A549 (cell line): ENCODE results near the gene PTPRD. TPM values are rescaled to one million over a fixed set of nuclear protein-coding genes. Genes with fewer than 3 reads are reported as not detected.

ENCODE experiments used
- ATAC-seq, 2 experiments: fragments of 200-7000 bp in 1 of 2; fragments of >200 bp in 1 of 2; cut with Nextera tagmentation in 1 of 2; cut with Tn5 transposase in 1 of 2; 3 replicates each; pipeline versions ENCODE4 v1.8.0 to v1.9.1; 2018 to 2020; ENCODE audit warnings: mild to moderate bottlenecking in 1 of 2, moderate library complexity in 1 of 2
- CTCF ChIA-PET: fragments of 300-600 bp; sonication (Branson Sonifier 250); formaldehyde crosslinking; extraction: SDS; loops from one replicate; lab custom pipeline; 2021; ENCODE audit warnings: antibody characterized with exemption, inconsistent platforms; lab: Yijun Ruan, JAX
- POLR2A ChIA-PET: fragments of 350-600 bp; formaldehyde crosslinking; extraction: SDS; loops from one replicate; lab custom pipeline; 2021; ENCODE audit warnings: antibody characterized with exemption, inconsistent platforms; lab: Yijun Ruan, JAX
- DNase-seq, 2 experiments: peaks; one replicate each; pipeline versions ENCODE4 v3.0.0 to v3.0.0-alpha.2; 2011 to 2016; ENCODE audit warnings: low read depth in 1 of 2, low spot score in 1 of 2
- FAIRE-seq: peaks from 2 replicates; lab custom pipeline; 2011; peaks lifted over from hg19 to GRCh38; lab: Jason Lieb, UNC
- H3K27ac ChIP-seq, 2 experiments: fragments of >200 bp; sonication (Bioruptor Twin); formaldehyde crosslinking; 3 replicates each; pipeline ENCODE4 v1.5.1; 2016 to 2017
- H3K4me1 ChIP-seq: fragments of >200 bp; sonication (Bioruptor Twin); formaldehyde crosslinking; 3 replicates; pipeline ENCODE4 v1.6.1; 2016
- H3K4me2 ChIP-seq: fragments of >200 bp; sonication (Bioruptor Twin); formaldehyde crosslinking; 3 replicates; pipeline ENCODE4 v1.6.1; 2016
- H3K4me3 ChIP-seq: fragments of >200 bp; sonication (Bioruptor Twin); formaldehyde crosslinking; 3 replicates; pipeline ENCODE4 v1.5.1; 2016
- H3K9me3 ChIP-seq: fragments of >200 bp; sonication (Bioruptor Twin); formaldehyde crosslinking; 3 replicates; pipeline ENCODE4 v1.6.1; 2016
- CBX2 ChIP-seq: fragments of 200-600 bp; sonication (generic); IDR thresholded peaks from 2 replicates; pipeline ENCODE4 v1.6.1; 2016; ENCODE audit warnings: low read depth, mild to moderate bottlenecking, borderline replicate concordance
- CHD2 ChIP-seq: fragments of 150-350 bp; IDR thresholded peaks from 2 replicates; pipeline ENCODE4 v1.6.1; 2014; ENCODE audit warnings: low read length; ENCODE audit not compliant: partially characterized antibody
- CHD4 ChIP-seq: fragments of 200-600 bp; sonication (generic); IDR thresholded peaks from 2 replicates; pipeline ENCODE4 v1.6.1; 2016; ENCODE audit warnings: antibody characterized with exemption, mild to moderate bottlenecking, borderline replicate concordance
- EHMT2 ChIP-seq: fragments of 200-600 bp; sonication (generic); IDR thresholded peaks from 2 replicates; pipeline ENCODE4 v1.6.1; 2016; ENCODE audit warnings: antibody characterized with exemption, low read depth, mild to moderate bottlenecking, moderate library complexity
- ESRRA ChIP-seq: fragments of 150-350 bp; IDR thresholded peaks from 2 replicates; pipeline ENCODE4 v1.6.1; 2014; ENCODE audit warnings: mild to moderate bottlenecking, low read length, borderline replicate concordance
- FOXS1 ChIP-seq: fragments of 250-450 bp; sonication (Bioruptor Pico); IDR thresholded peaks from 2 replicates; pipeline ENCODE4 v1.5.0; 2020; ENCODE audit warnings: mild to moderate bottlenecking, moderate library complexity
- GATA3 ChIP-seq: IDR thresholded peaks from 2 replicates; pipeline ENCODE4 v1.6.1; 2012; ENCODE audit warnings: borderline replicate concordance
- HOXA7 ChIP-seq: fragments of 250-450 bp; sonication (Bioruptor Pico); IDR thresholded peaks from 2 replicates; pipeline ENCODE4 v1.5.0; 2020; ENCODE audit warnings: mild to moderate bottlenecking, moderate library complexity
- JUN ChIP-seq, 2 experiments: fragments of >200 bp; sonication (Bioruptor Twin); formaldehyde crosslinking; IDR thresholded peaks; 2 replicates in 1 of 2; 3 replicates in 1 of 2; pipeline ENCODE4 v1.6.1; 2016 to 2017
- JUNB ChIP-seq: fragments of >200 bp; sonication (Bioruptor Twin); formaldehyde crosslinking; IDR thresholded peaks from 2 replicates; pipeline ENCODE4 v1.6.1; 2016
- KDM5A ChIP-seq: fragments of 200-600 bp; sonication (generic); IDR thresholded peaks from 2 replicates; pipeline ENCODE4 v1.6.1; 2016; ENCODE audit warnings: antibody characterized with exemption, mild to moderate bottlenecking
- MAFK ChIP-seq: fragments of 450-650 bp; IDR thresholded peaks from 2 replicates; pipeline ENCODE4 v1.6.1; 2014; ENCODE audit not compliant: partially characterized antibody
- NFE2L2 ChIP-seq: fragments of 150-350 bp; conservative IDR thresholded peaks from 2 replicates; pipeline ENCODE4 v1.6.1; 2014; ENCODE audit warnings: low read length
- NPAS2 ChIP-seq: fragments of 250-450 bp; sonication (Bioruptor Pico); IDR thresholded peaks from 2 replicates; pipeline ENCODE4 v1.8.0; 2022; ENCODE audit warnings: mild to moderate bottlenecking, moderate library complexity, borderline replicate concordance
- NR3C1 ChIP-seq: fragments of >200 bp; sonication (Bioruptor Twin); formaldehyde crosslinking; IDR thresholded peaks from 3 replicates; pipeline ENCODE4 v1.6.1; 2017
- PHF8 ChIP-seq: fragments of 200-600 bp; sonication (generic); IDR thresholded peaks from 2 replicates; pipeline ENCODE4 v1.6.1; 2016; ENCODE audit warnings: low read depth, mild to moderate bottlenecking, antibody characterized with exemption, moderate library complexity, borderline replicate concordance
- POLR2A ChIP-seq: IDR thresholded peaks from 2 replicates; pipeline ENCODE4 v1.6.1; 2012; ENCODE audit warnings: mild to moderate bottlenecking, low read length
- POLR2AphosphoS2 ChIP-seq: conservative IDR thresholded peaks from 2 replicates; pipeline ENCODE4 v1.6.1; 2012; ENCODE audit warnings: low read length, improper control_type of control experiment, inconsistent platforms
- RAD21 ChIP-seq, 2 experiments: fragments of >200 bp in 1 of 2; sonication (Bioruptor Twin) in 1 of 2; formaldehyde crosslinking in 1 of 2; IDR thresholded peaks in 1 of 2; conservative IDR thresholded peaks in 1 of 2; 2 replicates in 1 of 2; 3 replicates in 1 of 2; pipeline ENCODE4 v1.6.1; 2012 to 2018; ENCODE audit warnings: inconsistent platforms in 1 of 2
- RNF2 ChIP-seq: fragments of 200-600 bp; sonication (generic); IDR thresholded peaks from 2 replicates; pipeline ENCODE4 v1.6.1; 2016; ENCODE audit warnings: low read depth, mild to moderate bottlenecking, antibody characterized with exemption, moderate library complexity, borderline replicate concordance
- SREBF2 ChIP-seq: fragments of 450-650 bp; IDR thresholded peaks from 2 replicates; pipeline ENCODE4 v1.6.1; 2014; ENCODE audit warnings: mild to moderate bottlenecking, moderate library complexity
- TFCP2L1 ChIP-seq: fragments of 250-450 bp; sonication (Bioruptor Pico); IDR thresholded peaks from 2 replicates; pipeline ENCODE4 v1.5.0; 2021; ENCODE audit warnings: mild to moderate bottlenecking
- TP53 ChIP-seq: fragments of 250-450 bp; sonication (Bioruptor Pico); IDR thresholded peaks from 2 replicates; pipeline ENCODE4 v1.5.0; 2021; ENCODE audit warnings: mild to moderate bottlenecking, moderate library complexity
- ZC3H11A ChIP-seq: fragments of 450-650 bp; IDR thresholded peaks from 2 replicates; pipeline ENCODE4 v1.6.1; 2014; ENCODE audit warnings: antibody characterized with exemption, mild to moderate bottlenecking
- ZFP36 ChIP-seq: fragments of 450-650 bp; IDR thresholded peaks from 2 replicates; pipeline ENCODE4 v1.6.1; 2014; ENCODE audit warnings: borderline replicate concordance; ENCODE audit not compliant: partially characterized antibody
- WGBS: methylation state at CpG from one replicate; pipeline ENCODE4 v1.1.6; 2017; ENCODE audit errors: missing lambda C conversion rate; 5-methylcytosine and 5-hydroxymethylcytosine counted together
- polyA plus RNA-seq, 4 experiments: library from polyadenylated mRNA; depleted of rRNA in 3 of 4; stranded (reverse); fragments of >200 nt; fragmentation: RNase III in 1 of 4; extraction: RNeasy Plus Mini Kit Qiagen cat#74134 plus additional on column Dnase treatment in 1 of 4; gene quantifications; 2 replicates in 3 of 4; 3 replicates in 1 of 4; pipeline ENCODE4 v1.2.3, GENCODE V29; 2011 to 2017
- TF ChIP-seq, protein P1 (sequence below): IDR thresholded peaks from 2 replicates; pipeline ENCODE4 v1.6.1; 2012
- TF ChIP-seq, protein P2 (sequence below): fragments of 150-350 bp; IDR thresholded peaks from 2 replicates; pipeline ENCODE4 v1.6.1; 2014; ENCODE audit warnings: low read depth, mild to moderate bottlenecking, low read length
- TF ChIP-seq, protein P3 (sequence below): IDR thresholded peaks from 2 replicates; pipeline ENCODE4 v1.6.1; 2012; ENCODE audit warnings: low read depth, borderline replicate concordance
- TF ChIP-seq, protein P4 (sequence below): fragments of 200-600 bp; sonication (generic); IDR thresholded peaks from 2 replicates; pipeline ENCODE4 v1.6.1; 2016; ENCODE audit warnings: antibody characterized with exemption, mild to moderate bottlenecking, moderate library complexity
- TF ChIP-seq, protein P5 (sequence below): IDR thresholded peaks from 2 replicates; pipeline ENCODE4 v1.6.1; 2012
- TF ChIP-seq, protein P6 (sequence below): fragments of >200 bp; sonication (Bioruptor Twin); formaldehyde crosslinking; IDR thresholded peaks from 2 replicates; pipeline ENCODE4 v1.6.1; 2016

The PTPRD gene
- polyA plus RNA-seq, 2 of the 4 experiments (the other 2 are of a cell fraction): 0.39 to 1.3 TPM

DNA sequence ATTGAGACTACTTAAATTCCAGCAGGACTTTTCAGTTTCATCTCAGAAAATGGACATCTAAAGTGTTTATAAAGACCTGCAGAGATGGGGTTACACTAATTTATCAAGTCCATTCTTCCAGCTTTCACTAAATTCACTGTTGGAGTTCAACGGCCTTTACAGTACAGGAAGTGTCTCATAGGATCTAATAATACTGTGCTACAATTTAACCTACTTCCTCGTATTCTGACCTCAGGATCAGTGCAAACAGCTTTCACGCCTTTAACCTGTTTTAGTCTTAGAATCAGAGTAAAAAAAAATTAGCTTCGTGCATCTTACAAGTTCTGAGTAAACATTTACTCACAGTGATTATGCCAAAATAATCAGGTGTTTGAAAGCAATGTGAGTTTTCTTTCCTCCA is 2180.6 kb downstream of the PTPRD start:
- FAIRE-seq (no peak), DNase-seq (no peak), ATAC-seq (no peak)
- CTCF ChIA-PET: no interaction called here
- Histone ChIP-seq H3K9me3 (no peaks in the 10 kb centered on the region), H3K4me1 (no peaks in the 10 kb centered on the region), H3K4me2 (no peak overlapping the region), H3K4me3 (no peak overlapping the region), H3K27ac (no peak overlapping the region)
- POLR2A ChIA-PET: no interaction called here
- TF ChIP-seq ZC3H11A (no peak), ESRRA (no peak), KDM5A (no peak), MAFK (no peak), NPAS2 (CRISPR knock-in tag) (no peak), GATA3 (no peak), SREBF2 (no peak), EHMT2 (no peak), CHD4 (no peak), HOXA7 (CRISPR knock-in tag) (no peak), NR3C1 (no peak), RAD21 (conservative IDR thresholded peaks at IDR 0.05 in 1 of 2, IDR thresholded peaks at IDR 0.05 in 1 of 2) (no peak), RNF2 (no peak), PHF8 (no peak), POLR2A (no peak), JUNB (no peak)
- TF ChIP-seq, protein P1, sequence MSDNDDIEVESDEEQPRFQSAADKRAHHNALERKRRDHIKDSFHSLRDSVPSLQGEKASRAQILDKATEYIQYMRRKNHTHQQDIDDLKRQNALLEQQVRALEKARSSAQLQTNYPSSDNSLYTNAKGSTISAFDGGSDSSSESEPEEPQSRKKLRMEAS: no peak
- TF ChIP-seq, protein P2, sequence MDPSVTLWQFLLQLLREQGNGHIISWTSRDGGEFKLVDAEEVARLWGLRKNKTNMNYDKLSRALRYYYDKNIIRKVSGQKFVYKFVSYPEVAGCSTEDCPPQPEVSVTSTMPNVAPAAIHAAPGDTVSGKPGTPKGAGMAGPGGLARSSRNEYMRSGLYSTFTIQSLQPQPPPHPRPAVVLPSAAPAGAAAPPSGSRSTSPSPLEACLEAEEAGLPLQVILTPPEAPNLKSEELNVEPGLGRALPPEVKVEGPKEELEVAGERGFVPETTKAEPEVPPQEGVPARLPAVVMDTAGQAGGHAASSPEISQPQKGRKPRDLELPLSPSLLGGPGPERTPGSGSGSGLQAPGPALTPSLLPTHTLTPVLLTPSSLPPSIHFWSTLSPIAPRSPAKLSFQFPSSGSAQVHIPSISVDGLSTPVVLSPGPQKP: no peak
- WGBS: 3% methylated on average over 4 of the region's 4 CpGs

DNA sequence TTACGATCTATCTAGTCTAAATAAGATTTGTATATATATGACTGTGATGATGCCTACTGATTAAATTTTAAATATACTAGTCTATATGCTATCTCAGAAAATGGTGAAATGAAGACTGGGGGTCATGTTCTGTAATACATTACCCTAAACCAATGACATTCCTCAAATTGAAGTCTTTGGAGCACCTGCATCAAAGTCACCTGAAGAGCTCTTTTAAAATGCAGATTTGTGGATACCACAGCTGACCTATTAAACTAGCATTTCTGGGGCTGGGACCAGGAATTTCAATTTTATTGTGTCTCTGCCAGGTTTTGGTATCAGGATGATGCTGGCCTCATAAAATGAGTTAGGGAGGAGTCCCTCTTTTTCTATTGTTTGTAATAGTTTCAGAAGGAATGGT is 2181.3 kb downstream of the PTPRD start:
- Histone ChIP-seq H3K27ac (no peak overlapping the region), H3K4me3 (no peak overlapping the region), H3K4me2 (no peak overlapping the region), H3K9me3 (no peaks in the 10 kb centered on the region), H3K4me1 (no peaks in the 10 kb centered on the region)
- FAIRE-seq: no peak
- 59% methylated on average over 1 of the region's 1 CpG for WGBS
- ChIA-PET CTCF (no interaction called here), POLR2A (no interaction called here)
- ATAC-seq: no peak
- no peak for DNase-seq
- TF ChIP-seq TP53 (CRISPR knock-in tag): no peak
- TF ChIP-seq, protein P3, sequence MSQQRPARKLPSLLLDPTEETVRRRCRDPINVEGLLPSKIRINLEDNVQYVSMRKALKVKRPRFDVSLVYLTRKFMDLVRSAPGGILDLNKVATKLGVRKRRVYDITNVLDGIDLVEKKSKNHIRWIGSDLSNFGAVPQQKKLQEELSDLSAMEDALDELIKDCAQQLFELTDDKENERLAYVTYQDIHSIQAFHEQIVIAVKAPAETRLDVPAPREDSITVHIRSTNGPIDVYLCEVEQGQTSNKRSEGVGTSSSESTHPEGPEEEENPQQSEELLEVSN: no peak
- TF ChIP-seq CHD2: no peak
- TF ChIP-seq NFE2L2: no peak
- no peak for TF ChIP-seq TFCP2L1 (CRISPR knock-in tag)
- TF ChIP-seq MAFK: no peak
- TF ChIP-seq PHF8: no peak
- TF ChIP-seq GATA3: no peak
- no peak for TF ChIP-seq POLR2AphosphoS2
- TF ChIP-seq RNF2: no peak
- no peak for TF ChIP-seq JUN (IDR thresholded peaks at IDR 0.05)
- TF ChIP-seq, protein P4, sequence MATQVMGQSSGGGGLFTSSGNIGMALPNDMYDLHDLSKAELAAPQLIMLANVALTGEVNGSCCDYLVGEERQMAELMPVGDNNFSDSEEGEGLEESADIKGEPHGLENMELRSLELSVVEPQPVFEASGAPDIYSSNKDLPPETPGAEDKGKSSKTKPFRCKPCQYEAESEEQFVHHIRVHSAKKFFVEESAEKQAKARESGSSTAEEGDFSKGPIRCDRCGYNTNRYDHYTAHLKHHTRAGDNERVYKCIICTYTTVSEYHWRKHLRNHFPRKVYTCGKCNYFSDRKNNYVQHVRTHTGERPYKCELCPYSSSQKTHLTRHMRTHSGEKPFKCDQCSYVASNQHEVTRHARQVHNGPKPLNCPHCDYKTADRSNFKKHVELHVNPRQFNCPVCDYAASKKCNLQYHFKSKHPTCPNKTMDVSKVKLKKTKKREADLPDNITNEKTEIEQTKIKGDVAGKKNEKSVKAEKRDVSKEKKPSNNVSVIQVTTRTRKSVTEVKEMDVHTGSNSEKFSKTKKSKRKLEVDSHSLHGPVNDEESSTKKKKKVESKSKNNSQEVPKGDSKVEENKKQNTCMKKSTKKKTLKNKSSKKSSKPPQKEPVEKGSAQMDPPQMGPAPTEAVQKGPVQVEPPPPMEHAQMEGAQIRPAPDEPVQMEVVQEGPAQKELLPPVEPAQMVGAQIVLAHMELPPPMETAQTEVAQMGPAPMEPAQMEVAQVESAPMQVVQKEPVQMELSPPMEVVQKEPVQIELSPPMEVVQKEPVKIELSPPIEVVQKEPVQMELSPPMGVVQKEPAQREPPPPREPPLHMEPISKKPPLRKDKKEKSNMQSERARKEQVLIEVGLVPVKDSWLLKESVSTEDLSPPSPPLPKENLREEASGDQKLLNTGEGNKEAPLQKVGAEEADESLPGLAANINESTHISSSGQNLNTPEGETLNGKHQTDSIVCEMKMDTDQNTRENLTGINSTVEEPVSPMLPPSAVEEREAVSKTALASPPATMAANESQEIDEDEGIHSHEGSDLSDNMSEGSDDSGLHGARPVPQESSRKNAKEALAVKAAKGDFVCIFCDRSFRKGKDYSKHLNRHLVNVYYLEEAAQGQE: no peak
- TF ChIP-seq HOXA7 (CRISPR knock-in tag): no peak
- TF ChIP-seq CBX2: no peak
- TF ChIP-seq, protein P5, sequence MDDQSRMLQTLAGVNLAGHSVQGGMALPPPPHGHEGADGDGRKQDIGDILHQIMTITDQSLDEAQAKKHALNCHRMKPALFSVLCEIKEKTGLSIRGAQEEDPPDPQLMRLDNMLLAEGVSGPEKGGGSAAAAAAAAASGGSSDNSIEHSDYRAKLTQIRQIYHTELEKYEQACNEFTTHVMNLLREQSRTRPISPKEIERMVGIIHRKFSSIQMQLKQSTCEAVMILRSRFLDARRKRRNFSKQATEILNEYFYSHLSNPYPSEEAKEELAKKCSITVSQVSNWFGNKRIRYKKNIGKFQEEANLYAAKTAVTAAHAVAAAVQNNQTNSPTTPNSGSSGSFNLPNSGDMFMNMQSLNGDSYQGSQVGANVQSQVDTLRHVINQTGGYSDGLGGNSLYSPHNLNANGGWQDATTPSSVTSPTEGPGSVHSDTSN: no peak
- TF ChIP-seq KDM5A: no peak
- TF ChIP-seq SREBF2: no peak
- TF ChIP-seq FOXS1 (CRISPR knock-in tag): no peak
- no peak for TF ChIP-seq ZFP36
- TF ChIP-seq, protein P6, sequence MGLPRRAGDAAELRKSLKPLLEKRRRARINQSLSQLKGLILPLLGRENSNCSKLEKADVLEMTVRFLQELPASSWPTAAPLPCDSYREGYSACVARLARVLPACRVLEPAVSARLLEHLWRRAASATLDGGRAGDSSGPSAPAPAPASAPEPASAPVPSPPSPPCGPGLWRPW: no peak
